Measurements from ENCODE around the gene PPT2.
A peak's percentile ranks its signal among the peaks of the same experiment; 100 is the strongest.
"Not testable (repeated sequence)": the region's sequence is repeated elsewhere in the genome, so short reads cannot be mapped to it uniquely, and the experiment has no call there.

PPT2 gene

DNA sequence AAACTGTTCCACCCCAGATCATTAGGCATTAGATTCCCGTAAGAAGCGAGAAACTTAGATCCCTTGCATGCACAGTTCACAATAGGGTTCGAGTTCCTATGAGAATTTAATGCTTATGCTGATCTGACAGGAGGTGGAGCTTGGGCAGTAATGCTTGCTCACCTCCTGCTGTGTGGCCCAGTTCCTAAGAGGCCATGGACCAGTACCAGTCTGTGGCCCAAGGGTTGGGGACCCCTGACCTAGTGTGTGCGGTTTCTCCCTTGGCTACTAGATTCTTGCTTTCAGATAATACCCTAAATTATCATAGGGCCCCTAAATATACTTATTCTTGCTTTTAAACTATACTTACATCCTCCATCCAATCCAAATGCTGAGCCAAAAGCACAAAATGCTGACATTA lies 40.4 kb downstream of the PPT2 start:
- H3K27ac Mint-ChIP-seq = peak overlapping the region; percentile 99
- H3K36me3 Mint-ChIP-seq = peaks cover 50% of the 10 kb centered on the region
- ATAC-seq (no peak), DNase-seq (ENCODE audit: low spot score in 2 of 2) (no peak)
- H3K4me3 Mint-ChIP-seq = peak overlapping the region; percentile 99
- peaks cover 64% of the 10 kb centered on the region for H3K4me1 Mint-ChIP-seq
- no peaks in the 10 kb centered on the region for H3K9me3 Mint-ChIP-seq

DNA sequence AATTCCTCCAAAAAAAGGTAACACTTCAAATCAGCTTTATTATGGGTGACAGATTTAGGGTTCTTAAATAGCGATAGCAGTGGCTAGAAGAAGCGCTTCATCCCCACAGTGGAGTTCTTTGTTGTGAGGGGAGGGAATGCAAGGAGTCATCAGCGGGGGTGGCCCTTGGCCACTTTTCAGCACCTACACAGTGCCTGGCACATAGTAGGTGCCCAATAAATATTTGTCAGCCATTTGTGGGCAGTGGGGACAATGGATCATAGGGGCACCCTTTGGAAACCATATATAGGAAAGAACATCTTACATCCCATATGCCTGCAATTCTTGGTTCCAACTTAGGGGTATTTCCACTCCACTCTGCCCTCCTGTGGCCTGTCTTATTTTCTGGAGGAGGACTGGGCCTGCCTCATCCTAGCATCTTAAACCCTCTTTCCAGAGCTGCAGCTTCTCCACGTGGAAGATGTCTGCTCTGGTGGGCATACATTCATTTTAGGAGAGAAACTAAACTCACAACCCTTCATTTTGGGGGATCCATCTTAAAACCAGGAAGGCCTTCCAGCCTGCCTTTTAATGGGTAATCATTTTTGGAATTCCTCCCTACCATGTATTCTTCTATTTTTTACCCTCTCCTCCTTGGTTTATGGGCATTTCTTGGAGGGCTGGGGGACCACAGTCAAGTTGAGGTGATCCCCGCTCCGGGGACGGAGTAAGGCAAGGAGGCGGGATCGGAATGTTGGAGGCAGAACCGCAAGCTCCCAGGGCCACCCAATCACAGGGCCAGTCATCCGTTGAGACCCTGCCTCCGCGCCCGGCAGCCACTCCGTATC lies 41.1 kb downstream of the PPT2 start:
- ATAC-seq = peak; percentile 4
- DNase-seq (ENCODE audit: low spot score in 2 of 2) = no peak
- peak overlapping the region; percentile 99 for H3K4me3 Mint-ChIP-seq
- peaks cover 47% of the 10 kb centered on the region for H3K36me3 Mint-ChIP-seq
- peaks cover 63% of the 10 kb centered on the region for H3K4me1 Mint-ChIP-seq
- H3K27ac Mint-ChIP-seq = peak overlapping the region; percentile 99
- no peaks in the 10 kb centered on the region for H3K9me3 Mint-ChIP-seq

DNA sequence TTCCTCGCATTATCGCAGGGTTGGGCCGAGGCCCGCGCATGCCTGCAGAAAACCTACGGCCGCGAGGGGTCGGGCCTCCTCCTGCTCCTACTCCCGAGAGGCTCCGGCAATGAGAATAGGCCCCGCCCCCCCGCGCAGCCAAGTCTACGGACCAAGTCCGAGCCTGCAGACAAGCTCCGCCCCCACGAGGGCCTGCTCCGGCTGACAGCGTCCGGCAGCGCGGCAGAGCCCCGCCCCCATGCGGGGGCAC lies 41.6 kb downstream of the PPT2 start:
- DNase-seq (ENCODE audit: low spot score in 2 of 2) (peak; percentile 99 to 100), ATAC-seq (peak; percentile 90)
- peaks cover 63% of the 10 kb centered on the region for H3K4me1 Mint-ChIP-seq
- peak overlapping the region; percentile 99 for H3K4me3 Mint-ChIP-seq
- no peaks in the 10 kb centered on the region for H3K9me3 Mint-ChIP-seq
- H3K36me3 Mint-ChIP-seq = peaks cover 41% of the 10 kb centered on the region
- H3K27ac Mint-ChIP-seq = peak overlapping the region; percentile 99

DNA sequence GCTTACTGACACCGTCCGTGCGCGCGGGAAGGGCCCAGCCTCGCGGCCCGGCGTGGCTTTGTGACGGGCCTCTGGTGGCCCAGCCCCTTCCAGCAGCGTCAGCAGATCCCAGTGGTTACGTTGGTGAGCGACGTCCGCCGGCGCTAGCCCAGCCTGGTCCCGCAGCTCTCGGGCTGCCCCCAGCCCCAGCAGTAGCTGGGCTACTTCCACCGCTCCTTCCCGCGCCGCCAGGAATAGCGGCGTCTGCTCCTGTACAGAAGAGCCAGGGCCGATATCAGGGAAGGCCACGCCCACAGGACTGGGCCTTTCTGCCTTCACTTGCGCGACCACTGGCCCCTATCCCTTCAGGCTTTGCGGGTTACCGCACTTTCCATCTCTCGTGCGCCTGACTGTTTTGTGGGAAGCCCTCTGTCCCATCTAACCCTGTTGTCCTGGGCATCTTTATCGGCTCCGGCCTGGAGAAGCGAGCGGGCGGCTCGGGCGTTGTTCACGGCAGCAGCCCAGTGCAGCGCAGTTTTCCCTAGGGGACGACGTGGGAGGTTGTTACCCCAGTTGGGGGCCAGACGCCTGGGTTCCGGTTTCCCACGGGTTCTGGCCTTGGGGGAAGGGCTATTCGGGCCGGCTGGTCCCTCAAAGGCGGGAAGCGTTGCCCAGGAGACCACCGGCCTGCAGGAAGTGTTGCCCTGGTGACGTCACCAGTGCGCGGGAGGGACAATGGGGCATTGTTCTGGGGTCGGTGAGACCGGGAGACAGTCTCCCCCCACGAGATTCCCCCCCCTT lies 42.2 kb downstream of the PPT2 start:
- Mint-ChIP-seq H3K27ac (peak overlapping the region; percentile 99), H3K4me3 (peak overlapping the region; percentile 99), H3K9me3 (no peaks in the 10 kb centered on the region), H3K36me3 (peaks cover 36% of the 10 kb centered on the region), H3K4me1 (peaks cover 59% of the 10 kb centered on the region)
- ATAC-seq = peak; percentile 90
- peak; percentile 53 to 86 for DNase-seq (ENCODE audit: low spot score in 2 of 2)

DNA sequence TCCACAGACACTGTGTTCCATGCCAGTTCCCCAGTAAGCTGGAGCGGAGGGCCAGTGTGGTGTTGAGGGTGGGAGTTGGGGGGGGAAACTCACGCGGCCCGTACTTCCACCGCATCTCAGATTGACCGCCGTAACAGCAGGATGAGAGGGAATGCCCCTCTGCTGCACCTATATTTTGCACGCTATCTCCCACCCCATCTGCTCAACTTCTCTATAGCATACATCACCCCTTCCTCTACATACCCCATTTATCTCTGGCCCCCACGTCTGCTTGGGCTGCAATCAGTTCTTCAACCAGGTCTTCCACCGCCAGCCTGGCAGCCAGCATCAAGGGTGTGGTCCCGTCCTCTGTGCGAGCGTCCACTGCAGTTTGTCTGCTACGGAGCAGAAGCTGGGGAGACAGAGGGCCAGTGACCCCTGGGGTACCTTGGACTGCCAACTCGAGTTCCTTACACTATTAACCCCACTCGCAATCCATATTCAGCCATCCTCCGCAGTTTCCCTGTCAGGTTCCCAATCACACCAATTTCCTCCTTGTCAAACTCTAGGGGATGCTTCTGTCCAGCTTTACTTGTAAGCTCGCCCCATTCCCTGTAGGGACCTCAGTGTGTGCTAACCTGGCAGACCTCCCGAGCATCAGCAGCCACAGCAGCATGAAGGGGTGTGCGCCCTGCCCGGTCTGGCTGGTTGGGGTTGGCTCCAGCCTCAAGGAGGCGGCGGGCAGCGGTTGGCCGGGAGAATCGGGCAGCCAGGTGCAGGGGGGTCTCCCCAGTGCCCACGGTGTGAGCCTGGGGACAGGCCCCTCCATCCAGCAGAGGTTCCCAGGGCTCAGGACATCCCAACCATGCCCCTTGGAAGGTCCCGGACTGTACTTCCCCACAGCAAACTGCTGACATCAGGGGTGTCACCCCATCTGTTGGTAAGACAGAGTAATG lies 43.0 kb downstream of the PPT2 start:
- Mint-ChIP-seq H3K4me1 (peaks cover 51% of the 10 kb centered on the region), H3K4me3 (peak overlapping the region; percentile 99), H3K9me3 (no peaks in the 10 kb centered on the region), H3K27ac (peak overlapping the region; percentile 99), H3K36me3 (peaks cover 28% of the 10 kb centered on the region)
- no peak for DNase-seq (ENCODE audit: low spot score in 2 of 2)
- no peak for ATAC-seq

DNA sequence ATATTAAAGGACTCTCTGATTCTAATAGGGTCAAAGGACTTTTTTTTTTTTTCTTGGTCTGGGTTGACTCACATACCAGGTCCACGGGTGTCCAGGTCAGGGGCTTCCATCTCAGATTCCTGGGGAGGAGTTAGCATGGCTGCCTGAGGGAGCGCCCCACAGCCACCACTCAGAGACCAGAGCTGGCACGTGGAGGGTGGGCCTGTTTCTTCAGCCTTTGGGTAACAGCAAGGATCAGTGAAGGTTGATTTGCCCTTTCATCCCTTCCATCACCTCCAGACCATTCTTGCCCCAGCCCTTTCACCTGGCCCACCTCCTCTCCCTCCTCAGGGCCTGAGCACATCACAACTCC lies 44.4 kb downstream of the PPT2 start:
- Mint-ChIP-seq H3K27ac (no peak overlapping the region), H3K4me1 (peaks cover 37% of the 10 kb centered on the region), H3K4me3 (no peak overlapping the region), H3K9me3 (no peaks in the 10 kb centered on the region), H3K36me3 (peaks cover 19% of the 10 kb centered on the region)
- ATAC-seq (no peak), DNase-seq (ENCODE audit: low spot score in 2 of 2) (no peak)

DNA sequence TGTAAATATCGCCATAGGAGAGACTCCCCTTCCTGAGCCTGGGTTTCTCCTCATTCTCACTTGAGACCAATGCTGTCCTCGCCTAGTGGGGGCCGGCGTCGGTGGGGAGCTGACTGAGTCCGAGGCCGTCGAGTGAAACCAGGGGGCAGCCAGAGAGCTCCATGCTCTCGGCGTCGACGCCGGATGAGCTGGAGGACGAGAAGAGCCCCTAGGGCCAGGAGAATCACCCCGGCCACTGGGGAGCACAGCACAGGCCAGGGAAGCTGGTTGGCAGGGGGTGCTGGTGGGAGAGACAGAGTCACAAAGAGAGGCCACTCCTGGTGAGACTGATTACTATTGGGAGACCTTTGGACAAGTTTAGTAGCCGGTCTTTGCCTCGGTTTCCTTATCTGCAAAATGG lies 44.9 kb downstream of the PPT2 start:
- Mint-ChIP-seq H3K36me3 (peaks cover 19% of the 10 kb centered on the region), H3K4me1 (peaks cover 32% of the 10 kb centered on the region), H3K4me3 (no peak overlapping the region), H3K9me3 (no peaks in the 10 kb centered on the region), H3K27ac (no peak overlapping the region)
- DNase-seq (ENCODE audit: low spot score in 2 of 2) (no peak), ATAC-seq (no peak)

DNA sequence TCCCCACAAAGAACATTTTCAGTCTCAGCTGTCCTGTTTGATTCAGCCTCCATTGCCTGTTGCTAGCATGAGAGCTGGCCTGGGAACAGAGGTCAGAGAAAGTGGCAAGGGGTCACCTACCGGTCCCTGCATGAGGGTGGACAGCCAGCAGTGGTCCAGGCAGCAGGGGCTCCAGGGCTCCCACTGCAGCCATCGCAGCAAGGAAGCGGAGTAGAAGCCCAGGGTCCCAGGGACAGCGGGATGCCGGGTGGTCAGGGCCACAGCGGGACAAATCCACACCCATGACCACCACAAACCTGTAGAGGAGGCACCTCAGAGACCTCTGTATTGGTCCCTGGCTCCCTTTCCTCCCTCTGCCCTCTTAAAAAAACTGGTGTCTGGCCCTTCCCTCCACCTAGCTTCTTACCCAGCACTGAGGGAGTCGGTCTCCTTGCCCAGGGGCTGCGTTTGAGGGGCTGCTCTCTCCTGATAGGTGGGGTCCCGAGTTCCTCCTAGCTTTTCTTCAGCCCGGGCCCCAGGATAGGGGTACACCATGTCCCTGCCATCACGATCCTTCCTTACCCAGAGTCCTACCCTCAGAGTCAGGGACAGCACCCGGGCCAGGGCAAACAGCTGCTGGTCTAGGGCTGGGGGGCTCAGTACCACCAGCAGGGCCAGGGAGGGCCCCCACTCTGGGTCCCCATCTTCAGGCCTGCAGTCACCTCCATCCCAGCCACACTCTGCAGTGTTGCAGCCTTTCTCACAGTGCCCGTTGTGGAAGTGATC lies 47.0 kb downstream of the PPT2 start:
- H3K27ac Mint-ChIP-seq = no peak overlapping the region
- peaks cover 14% of the 10 kb centered on the region for H3K36me3 Mint-ChIP-seq
- no peak overlapping the region for H3K4me3 Mint-ChIP-seq
- H3K9me3 Mint-ChIP-seq = no peaks in the 10 kb centered on the region
- peaks cover 14% of the 10 kb centered on the region for H3K4me1 Mint-ChIP-seq
- ATAC-seq (no peak), DNase-seq (ENCODE audit: low spot score in 2 of 2) (no peak)

DNA sequence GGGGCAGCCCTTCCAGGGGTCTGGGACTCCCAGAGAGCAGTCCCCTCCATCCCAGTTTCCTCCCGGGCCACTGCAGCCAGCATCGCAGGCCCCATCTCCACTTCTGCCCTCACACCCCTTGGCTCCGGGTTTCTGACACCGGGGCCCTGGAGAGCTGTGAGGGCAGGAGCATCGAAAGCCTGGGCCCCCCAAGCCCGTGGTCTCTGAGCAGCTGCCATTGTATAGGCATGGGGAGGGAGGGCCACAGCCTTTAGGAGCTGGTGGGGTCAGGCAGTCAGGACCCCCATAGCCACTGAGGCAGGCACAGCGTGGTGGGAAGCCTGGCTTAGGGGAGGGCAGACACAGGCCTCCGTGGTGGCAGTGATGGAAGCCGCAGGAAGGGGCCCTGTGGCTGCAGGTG lies 48.2 kb downstream of the PPT2 start:
- peaks cover 1% of the 10 kb centered on the region for H3K4me1 Mint-ChIP-seq
- H3K9me3 Mint-ChIP-seq = no peaks in the 10 kb centered on the region
- no peak for ATAC-seq
- H3K27ac Mint-ChIP-seq = no peak overlapping the region
- no peak overlapping the region for H3K4me3 Mint-ChIP-seq
- DNase-seq (ENCODE audit: low spot score in 2 of 2) = no peak
- peaks cover 1% of the 10 kb centered on the region for H3K36me3 Mint-ChIP-seq

DNA sequence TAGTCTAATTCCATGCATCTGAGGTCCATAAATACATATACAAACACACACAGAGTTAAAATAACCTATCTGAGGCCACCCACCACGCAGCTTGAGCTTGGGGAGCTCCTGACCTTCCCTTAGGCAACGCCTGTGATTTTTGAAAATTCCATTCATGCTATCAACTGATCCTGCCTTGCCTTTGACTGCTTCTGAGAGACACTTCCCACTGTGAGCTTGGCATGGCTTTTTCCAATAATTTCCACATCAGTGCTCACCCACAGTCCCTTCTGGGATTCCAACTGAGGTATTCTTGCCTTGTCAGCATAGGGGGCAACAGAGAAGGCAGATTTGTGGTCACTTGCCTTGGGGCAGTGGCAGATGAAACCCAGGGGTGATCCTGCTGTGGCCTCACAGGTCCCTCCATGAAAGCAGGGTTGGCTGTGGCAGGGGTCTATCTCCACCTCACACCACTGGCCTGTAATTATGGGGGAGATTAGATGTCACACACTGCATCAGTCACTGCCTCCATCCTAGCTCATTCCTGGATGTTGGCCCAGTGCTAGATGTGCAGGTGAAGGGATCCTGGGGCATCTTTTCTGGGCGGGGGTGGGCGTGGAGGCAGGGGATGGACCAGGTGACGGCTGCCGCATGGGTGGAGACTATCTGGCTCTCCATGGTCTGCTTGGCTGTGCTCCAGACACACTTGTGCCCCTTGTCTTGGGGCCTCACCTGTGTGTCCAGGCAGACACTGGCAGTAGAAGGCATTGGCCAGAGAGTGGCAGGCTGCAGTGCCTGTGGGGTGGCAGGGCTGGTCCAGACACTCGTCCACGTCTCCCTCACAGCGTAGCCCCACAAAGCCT lies 49.7 kb downstream of the PPT2 start:
- no peaks in the 10 kb centered on the region for H3K36me3 Mint-ChIP-seq
- no peak for DNase-seq (ENCODE audit: low spot score in 2 of 2)

DNA sequence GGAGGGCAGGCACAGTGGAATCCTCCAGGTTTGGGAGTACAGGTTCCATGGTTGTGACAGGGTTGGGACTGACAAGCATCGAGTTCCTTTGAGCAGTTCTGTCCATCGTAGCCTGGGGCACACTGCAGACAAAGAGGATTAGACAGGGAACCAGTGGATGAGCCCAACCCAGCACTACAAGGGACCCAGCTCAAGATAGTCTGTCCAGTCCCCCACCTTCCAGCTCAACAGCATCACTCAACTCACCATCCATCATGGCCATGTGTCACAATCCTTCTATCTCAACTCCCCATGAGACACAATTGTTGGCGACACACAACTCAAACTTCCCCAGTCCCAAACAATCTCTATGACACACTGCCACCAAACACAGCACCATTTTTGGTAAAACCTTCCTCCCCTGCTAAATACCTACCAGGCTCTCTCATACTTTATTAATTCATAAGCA lies 50.4 kb downstream of the PPT2 start:
- DNase-seq (ENCODE audit: low spot score in 2 of 2) = no peak
- H3K36me3 Mint-ChIP-seq = no peaks in the 10 kb centered on the region
- H3K27ac Mint-ChIP-seq = no peak overlapping the region
- H3K4me3 Mint-ChIP-seq = no peak overlapping the region
- no peaks in the 10 kb centered on the region for H3K9me3 Mint-ChIP-seq
- no peak for ATAC-seq
- no peaks in the 10 kb centered on the region for H3K4me1 Mint-ChIP-seq

More for the DNA sequence above, 49.7 kb downstream of the PPT2 start:
- Mint-ChIP-seq H3K4me1 (no peaks in the 10 kb centered on the region), H3K27ac (no peak overlapping the region), H3K9me3 (no peaks in the 10 kb centered on the region), H3K4me3 (no peak overlapping the region)
- no peak for ATAC-seq

DNA sequence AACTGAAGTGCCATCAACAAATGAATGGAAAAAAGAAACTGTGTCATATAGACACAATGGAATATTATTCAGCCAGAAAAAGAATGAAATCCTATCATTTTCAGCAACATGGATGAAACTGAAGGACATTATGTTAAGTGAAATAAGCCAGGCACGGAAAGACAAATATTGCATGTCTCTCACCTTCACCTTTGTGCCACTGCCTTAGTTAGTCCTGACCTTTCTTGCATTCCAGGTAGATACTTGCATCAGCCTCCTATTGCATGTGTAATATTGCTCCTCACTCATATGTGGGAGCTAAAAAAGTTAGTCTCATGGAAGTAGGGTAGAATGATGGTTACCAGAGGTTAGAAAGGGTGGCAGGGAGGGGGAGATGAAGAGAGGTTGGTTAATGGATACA lies 55.1 kb downstream of the PPT2 start:
- Mint-ChIP-seq H3K4me3 (no peak overlapping the region), H3K36me3 (no peaks in the 10 kb centered on the region), H3K4me1 (no peaks in the 10 kb centered on the region), H3K27ac (no peak overlapping the region), H3K9me3 (no peaks in the 10 kb centered on the region)
- ATAC-seq (no peak), DNase-seq (ENCODE audit: low spot score in 2 of 2) (no peak)

DNA sequence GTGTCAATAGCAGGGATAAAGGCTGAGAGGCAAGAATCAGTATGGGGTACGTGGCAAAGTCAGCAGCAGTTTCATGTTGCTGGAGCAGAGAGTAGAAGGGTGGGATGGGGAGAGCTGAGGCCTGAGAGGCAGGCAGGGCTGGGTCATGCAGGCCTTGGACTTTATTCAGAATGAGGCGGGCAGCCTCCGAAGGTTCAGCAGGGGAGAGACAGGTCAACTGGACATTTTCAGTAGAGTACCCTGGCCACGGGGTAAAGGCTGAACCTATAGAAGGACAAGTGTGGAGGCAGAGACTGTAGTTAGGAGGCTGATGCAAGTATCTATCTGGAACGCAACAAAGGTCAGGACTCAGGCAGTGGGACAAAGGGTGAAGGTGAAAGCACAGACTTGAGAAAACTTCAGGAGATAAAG lies 56.3 kb downstream of the PPT2 start:
- H3K4me1 Mint-ChIP-seq = no peaks in the 10 kb centered on the region
- no peak overlapping the region for H3K4me3 Mint-ChIP-seq
- no peaks in the 10 kb centered on the region for H3K9me3 Mint-ChIP-seq
- H3K36me3 Mint-ChIP-seq = no peaks in the 10 kb centered on the region
- DNase-seq (ENCODE audit: low spot score in 2 of 2) (no peak), ATAC-seq (no peak)
- no peak overlapping the region for H3K27ac Mint-ChIP-seq

DNA sequence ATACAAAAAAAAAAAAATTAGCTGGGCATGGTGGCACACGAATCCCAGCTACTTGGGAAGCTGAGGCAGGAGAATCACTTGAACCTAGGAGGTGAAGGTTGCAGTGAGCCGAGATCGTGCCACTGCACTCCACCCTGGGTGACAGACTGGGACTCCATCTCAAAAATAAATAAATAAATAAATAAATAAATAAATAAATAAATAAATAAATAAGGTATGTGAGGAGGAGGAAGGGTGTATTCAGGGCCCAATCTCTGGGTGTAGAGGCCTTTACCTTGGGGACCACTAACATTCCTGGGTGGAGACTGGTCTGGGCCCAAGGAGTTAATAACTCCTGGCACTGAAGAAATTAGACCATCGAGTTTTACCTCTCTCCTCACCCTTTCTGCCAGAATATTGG lies 57.5 kb downstream of the PPT2 start:
- H3K27ac Mint-ChIP-seq; H3K36me3 Mint-ChIP-seq; H3K9me3 Mint-ChIP-seq; H3K4me3 Mint-ChIP-seq; H3K4me1 Mint-ChIP-seq; DNase-seq (ENCODE audit: low spot score in 2 of 2); ATAC-seq: not testable (repeated sequence)
